Measurements from ENCODE around the gene CLRN3. TPM values are rescaled to one million over a fixed set of nuclear protein-coding genes. Genes with fewer than 3 reads are reported as not detected.
A peak's percentile ranks its signal among the peaks of the same experiment; 100 is the strongest.

CLRN3 gene
- total RNA-seq, 4 donors from 2014 or later: 35.2 to 167 (median 77.1) TPM

DNA sequence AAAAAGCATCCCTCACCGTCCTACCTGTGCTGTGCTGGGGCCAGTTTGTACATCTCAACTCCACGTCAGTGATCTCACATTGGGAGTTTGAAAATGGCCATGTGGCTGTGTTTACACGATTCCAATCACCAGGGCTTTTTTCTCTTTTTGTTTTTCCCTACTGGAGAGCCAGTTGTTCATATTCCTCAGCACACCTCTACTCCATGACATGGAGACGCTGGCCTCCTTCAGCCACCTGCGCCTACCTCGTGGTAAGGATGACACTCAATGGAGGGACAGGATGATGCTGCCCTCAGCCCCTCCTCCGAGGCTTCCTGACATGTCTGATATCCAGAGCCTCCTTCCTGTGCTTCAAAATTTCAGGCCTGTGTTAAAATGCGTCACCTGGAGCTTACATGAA is 10.3 kb downstream of the CLRN3 start:
- WGBS, 2 donors (ENCODE audit: low coverage in 1 of 2): 74 to 75% methylated on average over 4 to 8 of the region's 8 CpGs
- Histone ChIP-seq H3K9me3 (no peaks in the 10 kb centered on the region), H3K4me3 (no peak overlapping the region), H3K27ac (peak overlapping the region; percentile 67 to 86 (median 72)), H3K27me3 (no peaks in the 10 kb centered on the region), H3K4me1 (peaks cover 15 to 78% (median 48%) of the 10 kb centered on the region in 4 donors), H3K36me3 (no peaks in the 10 kb centered on the region)
- in situ Hi-C loops (cut with MboI; ENCODE audit: low pct_ligation_motif_present in 1 of 4, low pct_unique_long_range_greater_than_20kb in 1 of 4, low sequenced_read_pairs in 3 of 4) (no loop called here), intact Hi-C loops (cut with DNase I; ENCODE audit: low total_unique reads) (no loop called here)
- TF ChIP-seq EP300 (IDR thresholded peaks at IDR 0.05; ENCODE audit: low read depth) (no peak), POLR2AphosphoS5 (IDR thresholded peaks at IDR 0.05) (no peak), POLR2A (IDR thresholded peaks at IDR 0.05) (no peak)
- TF ChIP-seq, protein P1, sequence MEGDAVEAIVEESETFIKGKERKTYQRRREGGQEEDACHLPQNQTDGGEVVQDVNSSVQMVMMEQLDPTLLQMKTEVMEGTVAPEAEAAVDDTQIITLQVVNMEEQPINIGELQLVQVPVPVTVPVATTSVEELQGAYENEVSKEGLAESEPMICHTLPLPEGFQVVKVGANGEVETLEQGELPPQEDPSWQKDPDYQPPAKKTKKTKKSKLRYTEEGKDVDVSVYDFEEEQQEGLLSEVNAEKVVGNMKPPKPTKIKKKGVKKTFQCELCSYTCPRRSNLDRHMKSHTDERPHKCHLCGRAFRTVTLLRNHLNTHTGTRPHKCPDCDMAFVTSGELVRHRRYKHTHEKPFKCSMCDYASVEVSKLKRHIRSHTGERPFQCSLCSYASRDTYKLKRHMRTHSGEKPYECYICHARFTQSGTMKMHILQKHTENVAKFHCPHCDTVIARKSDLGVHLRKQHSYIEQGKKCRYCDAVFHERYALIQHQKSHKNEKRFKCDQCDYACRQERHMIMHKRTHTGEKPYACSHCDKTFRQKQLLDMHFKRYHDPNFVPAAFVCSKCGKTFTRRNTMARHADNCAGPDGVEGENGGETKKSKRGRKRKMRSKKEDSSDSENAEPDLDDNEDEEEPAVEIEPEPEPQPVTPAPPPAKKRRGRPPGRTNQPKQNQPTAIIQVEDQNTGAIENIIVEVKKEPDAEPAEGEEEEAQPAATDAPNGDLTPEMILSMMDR (IDR thresholded peaks at IDR 0.05): no peak
- no peak for DNase-seq

GRCh38 chr10:127881262-127881661 is 11.5 kb downstream of the CLRN3 start:
- in situ Hi-C loops (cut with MboI; ENCODE audit: low pct_ligation_motif_present in 1 of 4, low pct_unique_long_range_greater_than_20kb in 1 of 4, low sequenced_read_pairs in 3 of 4) (no loop called here), intact Hi-C loops (cut with DNase I; ENCODE audit: low total_unique reads) (no loop called here)
- peak; percentile 77 for DNase-seq
- Histone ChIP-seq H3K4me3 (no peak overlapping the region), H3K9me3 (no peaks in the 10 kb centered on the region), H3K36me3 (no peaks in the 10 kb centered on the region), H3K4me1 (peaks cover 11 to 67% (median 39%) of the 10 kb centered on the region in 4 donors), H3K27ac (peak overlapping the region; percentile 67 to 86 (median 72)), H3K27me3 (no peaks in the 10 kb centered on the region)
- TF ChIP-seq, protein P1 (IDR thresholded peaks at IDR 0.05): no peak
- no peak for TF ChIP-seq POLR2A (IDR thresholded peaks at IDR 0.05)
- no peak for TF ChIP-seq EP300 (IDR thresholded peaks at IDR 0.05; ENCODE audit: low read depth)
- TF ChIP-seq POLR2AphosphoS5 (IDR thresholded peaks at IDR 0.05): peak in 2 of 3 donors; percentile 19 to 45
- WGBS, 2 donors (ENCODE audit: low coverage in 1 of 2): 60% methylated on average over 8 of the region's 8 CpGs; no CpG with 5 or more reads in 1 of the 2 donors

DNA sequence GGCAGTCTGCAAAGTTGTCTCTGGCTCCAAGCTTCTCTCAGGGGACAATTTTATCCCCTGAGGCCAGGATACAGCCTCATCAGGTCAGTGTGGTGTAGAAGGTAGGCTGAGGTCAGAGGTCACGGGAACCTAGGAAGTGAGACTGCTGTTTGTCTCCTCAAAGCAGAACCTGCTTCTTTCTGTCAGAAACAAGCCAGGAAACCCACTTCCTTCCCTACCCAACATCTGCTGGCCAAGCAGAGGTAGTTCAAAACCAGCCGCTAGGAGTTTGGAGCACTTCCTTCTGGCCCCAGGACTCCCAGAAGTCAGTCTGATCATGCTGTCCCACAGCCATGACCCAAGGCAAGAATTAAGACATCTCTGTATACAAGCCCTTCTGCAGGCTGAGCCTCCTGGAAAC is 12.2 kb downstream of the CLRN3 start:
- peak overlapping the region; percentile 67 to 86 (median 72) for H3K27ac ChIP-seq
- intact Hi-C loops (cut with DNase I; ENCODE audit: low total_unique reads): no loop called here
- TF ChIP-seq, protein P1 (IDR thresholded peaks at IDR 0.05): no peak
- TF ChIP-seq EP300 (IDR thresholded peaks at IDR 0.05; ENCODE audit: low read depth) (no peak), POLR2AphosphoS5 (IDR thresholded peaks at IDR 0.05) (no peak), POLR2A (IDR thresholded peaks at IDR 0.05) (no peak)
- no peaks in the 10 kb centered on the region for H3K36me3 ChIP-seq
- in situ Hi-C loops (cut with MboI; ENCODE audit: low pct_ligation_motif_present in 1 of 4, low pct_unique_long_range_greater_than_20kb in 1 of 4, low sequenced_read_pairs in 3 of 4): no loop called here
- no peaks in the 10 kb centered on the region for H3K9me3 ChIP-seq
- 59% methylated on average over 1 of the region's 2 CpGs; no CpG with 5 or more reads in 1 of the 2 donors for WGBS, 2 donors (ENCODE audit: low coverage in 1 of 2)
- DNase-seq: no peak
- peaks cover 11 to 60% (median 35%) of the 10 kb centered on the region in 4 donors for H3K4me1 ChIP-seq
- H3K4me3 ChIP-seq: no peak overlapping the region
- H3K27me3 ChIP-seq: no peaks in the 10 kb centered on the region

GRCh38 chr10:127878475-127879055 is 14.2 kb downstream of the CLRN3 start:
- intact Hi-C loops (cut with DNase I; ENCODE audit: low total_unique reads) (no loop called here), in situ Hi-C loops (cut with MboI; ENCODE audit: low pct_ligation_motif_present in 1 of 4, low pct_unique_long_range_greater_than_20kb in 1 of 4, low sequenced_read_pairs in 3 of 4) (no loop called here)
- no peaks in the 10 kb centered on the region for H3K9me3 ChIP-seq
- no peaks in the 10 kb centered on the region for H3K36me3 ChIP-seq
- no peak overlapping the region for H3K4me3 ChIP-seq
- H3K27me3 ChIP-seq: no peaks in the 10 kb centered on the region
- TF ChIP-seq POLR2AphosphoS5 (IDR thresholded peaks at IDR 0.05): no peak
- TF ChIP-seq, protein P1 (IDR thresholded peaks at IDR 0.05): no peak
- TF ChIP-seq POLR2A (IDR thresholded peaks at IDR 0.05): no peak
- TF ChIP-seq EP300 (IDR thresholded peaks at IDR 0.05; ENCODE audit: low read depth): no peak
- peaks cover 13 to 44% (median 32%) of the 10 kb centered on the region in 4 donors for H3K4me1 ChIP-seq
- whole genome bisulfite sequencing, 2 donors (ENCODE audit: low coverage in 1 of 2): 83 to 87% methylated on average over 3 to 4 of the region's 4 CpGs
- DNase-seq: no peak
- no peak overlapping the region for H3K27ac ChIP-seq
